Endothelial cell of umbilical vein (primary cell): Measurements from ENCODE around the gene NIPSNAP2.

Experiments used
- JUN ChIP-seq: IDR thresholded peaks from 2 replicates; pipeline ENCODE4 v1.6.1; 2011; ENCODE audit warnings: borderline replicate concordance, low read depth; ENCODE audit not compliant: insufficient read length, insufficient read depth
- POLR2A ChIP-seq: IDR thresholded peaks from 2 replicates; pipeline ENCODE4 v1.6.1; 2012; ENCODE audit warnings: low read depth, mild to moderate bottlenecking, control low read depth, low read length
- POLR2AphosphoS5 ChIP-seq: IDR thresholded peaks from 2 replicates; pipeline ENCODE4 v1.6.1; 2012; ENCODE audit warnings: low read depth, mild to moderate bottlenecking, control low read depth, low read length, moderate library complexity; ENCODE audit not compliant: insufficient read depth
- TF ChIP-seq, protein P1 (sequence below): IDR thresholded peaks from 2 replicates; pipeline ENCODE4 v1.6.1; 2011; ENCODE audit not compliant: insufficient read depth, insufficient read length
- TF ChIP-seq, protein P2 (sequence below), 2 donors: IDR thresholded peaks; 1 replicate in 1 of 2; 2 replicates in 1 of 2; pipeline ENCODE4 v1.5.1; 2011; ENCODE audit warnings: low read length in 2 of 2, mild to moderate bottlenecking in 2 of 2, moderate library complexity in 2 of 2, control low read depth in 1 of 2, inconsistent platforms in 1 of 2, low read depth in 1 of 2; ENCODE audit not compliant: insufficient read depth in 1 of 2; ENCODE audit errors: extremely low read depth in 1 of 2

DNA sequence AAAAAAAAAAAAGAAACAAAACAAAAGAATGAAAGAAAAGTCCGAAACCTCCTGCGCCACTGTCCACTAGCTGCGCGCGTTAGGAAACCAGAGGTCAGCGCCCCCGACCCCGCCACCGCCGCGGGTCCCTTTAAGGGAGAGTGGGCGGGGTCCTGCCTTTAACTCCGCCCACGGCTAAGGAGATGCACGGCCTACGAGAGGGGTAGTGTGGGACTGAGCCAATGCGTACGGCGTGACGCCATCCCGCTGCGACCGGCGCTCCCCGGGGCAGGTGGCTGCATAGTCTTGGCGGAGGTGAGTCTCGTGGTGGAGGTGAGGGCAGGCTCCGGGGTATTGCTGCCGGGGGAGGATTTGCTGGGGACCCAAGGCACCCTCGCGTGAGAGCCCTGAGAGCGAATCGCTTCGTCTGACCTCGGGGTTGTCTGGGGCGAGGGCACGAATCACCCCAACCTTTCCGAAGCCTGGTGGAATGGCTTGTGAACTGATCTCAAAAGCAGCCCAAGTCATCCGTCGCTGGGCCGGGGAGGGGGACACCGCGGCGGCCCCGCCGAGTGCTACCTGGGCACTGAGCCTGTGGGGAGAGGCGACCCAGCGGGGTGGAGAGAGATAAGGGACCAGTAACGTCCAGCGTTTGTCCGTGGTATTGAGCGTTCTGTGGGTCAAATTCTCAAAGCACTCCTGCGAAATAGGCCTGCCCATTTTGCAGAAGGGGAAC, 12.6 kb upstream of the NIPSNAP2 start, which contains the start of gene MRPS17:
- TF ChIP-seq POLR2AphosphoS5 (peak; percentile 79), POLR2A (peak; percentile 79), JUN (no peak)
- TF ChIP-seq, protein P1, sequence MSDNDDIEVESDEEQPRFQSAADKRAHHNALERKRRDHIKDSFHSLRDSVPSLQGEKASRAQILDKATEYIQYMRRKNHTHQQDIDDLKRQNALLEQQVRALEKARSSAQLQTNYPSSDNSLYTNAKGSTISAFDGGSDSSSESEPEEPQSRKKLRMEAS: peak; percentile 61
- TF ChIP-seq, protein P2, sequence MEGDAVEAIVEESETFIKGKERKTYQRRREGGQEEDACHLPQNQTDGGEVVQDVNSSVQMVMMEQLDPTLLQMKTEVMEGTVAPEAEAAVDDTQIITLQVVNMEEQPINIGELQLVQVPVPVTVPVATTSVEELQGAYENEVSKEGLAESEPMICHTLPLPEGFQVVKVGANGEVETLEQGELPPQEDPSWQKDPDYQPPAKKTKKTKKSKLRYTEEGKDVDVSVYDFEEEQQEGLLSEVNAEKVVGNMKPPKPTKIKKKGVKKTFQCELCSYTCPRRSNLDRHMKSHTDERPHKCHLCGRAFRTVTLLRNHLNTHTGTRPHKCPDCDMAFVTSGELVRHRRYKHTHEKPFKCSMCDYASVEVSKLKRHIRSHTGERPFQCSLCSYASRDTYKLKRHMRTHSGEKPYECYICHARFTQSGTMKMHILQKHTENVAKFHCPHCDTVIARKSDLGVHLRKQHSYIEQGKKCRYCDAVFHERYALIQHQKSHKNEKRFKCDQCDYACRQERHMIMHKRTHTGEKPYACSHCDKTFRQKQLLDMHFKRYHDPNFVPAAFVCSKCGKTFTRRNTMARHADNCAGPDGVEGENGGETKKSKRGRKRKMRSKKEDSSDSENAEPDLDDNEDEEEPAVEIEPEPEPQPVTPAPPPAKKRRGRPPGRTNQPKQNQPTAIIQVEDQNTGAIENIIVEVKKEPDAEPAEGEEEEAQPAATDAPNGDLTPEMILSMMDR (IDR thresholded peaks at IDR 0.05; ENCODE audit: extremely low read depth in 1 of 2, insufficient read depth in 1 of 2, low read depth in 1 of 2, low read length in 2 of 2): no peak
